Measurements from ENCODE around the gene TRMT2B. TPM values are rescaled to one million over a fixed set of nuclear protein-coding genes. Genes with fewer than 3 reads are reported as not detected.
"Not testable (repeated sequence)": the region's sequence is repeated elsewhere in the genome, so short reads cannot be mapped to it uniquely, and the experiment has no call there.

Gene TRMT2B
- total RNA-seq, 1 donor from 2014 or later, result 11.0 TPM

- Mint-ChIP-seq H3K4me1 (ENCODE audit: unreplicated experiment) (peaks cover 3% of the 10 kb centered on the region), H3K27ac (ENCODE audit: unreplicated experiment) (no peak overlapping the region), H3K36me3 (ENCODE audit: unreplicated experiment) (peaks cover 13% of the 10 kb centered on the region), H3K27me3 (ENCODE audit: unreplicated experiment) (no peaks in the 10 kb centered on the region), H3K9me3 (ENCODE audit: unreplicated experiment) (no peaks in the 10 kb centered on the region), H3K4me3 (ENCODE audit: unreplicated experiment) (no peak overlapping the region)
- no peak for DNase-seq (ENCODE audit: extremely low spot score, unreplicated experiment)
- TF ChIP-seq, protein P1, sequence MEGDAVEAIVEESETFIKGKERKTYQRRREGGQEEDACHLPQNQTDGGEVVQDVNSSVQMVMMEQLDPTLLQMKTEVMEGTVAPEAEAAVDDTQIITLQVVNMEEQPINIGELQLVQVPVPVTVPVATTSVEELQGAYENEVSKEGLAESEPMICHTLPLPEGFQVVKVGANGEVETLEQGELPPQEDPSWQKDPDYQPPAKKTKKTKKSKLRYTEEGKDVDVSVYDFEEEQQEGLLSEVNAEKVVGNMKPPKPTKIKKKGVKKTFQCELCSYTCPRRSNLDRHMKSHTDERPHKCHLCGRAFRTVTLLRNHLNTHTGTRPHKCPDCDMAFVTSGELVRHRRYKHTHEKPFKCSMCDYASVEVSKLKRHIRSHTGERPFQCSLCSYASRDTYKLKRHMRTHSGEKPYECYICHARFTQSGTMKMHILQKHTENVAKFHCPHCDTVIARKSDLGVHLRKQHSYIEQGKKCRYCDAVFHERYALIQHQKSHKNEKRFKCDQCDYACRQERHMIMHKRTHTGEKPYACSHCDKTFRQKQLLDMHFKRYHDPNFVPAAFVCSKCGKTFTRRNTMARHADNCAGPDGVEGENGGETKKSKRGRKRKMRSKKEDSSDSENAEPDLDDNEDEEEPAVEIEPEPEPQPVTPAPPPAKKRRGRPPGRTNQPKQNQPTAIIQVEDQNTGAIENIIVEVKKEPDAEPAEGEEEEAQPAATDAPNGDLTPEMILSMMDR (IDR thresholded peaks at IDR 0.05), result no peak
These were observed 22.2 kb downstream of the TRMT2B start for GRCh38 chrX:101029665-101030064.

- no peak for DNase-seq (ENCODE audit: extremely low spot score, unreplicated experiment)
- Mint-ChIP-seq H3K9me3 (ENCODE audit: unreplicated experiment) (no peaks in the 10 kb centered on the region), H3K27me3 (ENCODE audit: unreplicated experiment) (no peaks in the 10 kb centered on the region), H3K36me3 (ENCODE audit: unreplicated experiment) (peaks cover 13% of the 10 kb centered on the region), H3K4me3 (ENCODE audit: unreplicated experiment) (no peak overlapping the region), H3K4me1 (ENCODE audit: unreplicated experiment) (peaks cover 3% of the 10 kb centered on the region), H3K27ac (ENCODE audit: unreplicated experiment) (no peak overlapping the region)
- TF ChIP-seq, protein P1 (IDR thresholded peaks at IDR 0.05), result no peak
These were observed 23.3 kb downstream of the TRMT2B start for GRCh38 chrX:101028562-101028961.

DNA sequence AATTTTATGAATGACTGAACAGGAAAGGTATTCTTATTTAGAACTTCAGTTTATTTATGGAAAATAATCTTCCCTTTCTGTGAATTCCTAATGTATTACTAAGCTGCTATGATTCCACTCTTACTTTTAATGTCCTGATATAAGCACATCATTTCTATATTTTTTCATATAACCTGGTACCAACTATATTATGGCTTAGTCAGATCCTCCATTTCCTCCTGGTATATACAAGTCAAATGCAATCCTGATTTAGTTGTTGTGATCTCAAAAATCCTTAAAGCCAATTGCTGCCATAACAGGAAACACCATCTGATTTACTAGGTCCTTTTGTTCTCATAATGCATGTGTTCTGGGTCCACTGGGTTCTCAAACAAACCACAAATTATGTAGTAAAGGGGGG, 26.8 kb downstream of the TRMT2B start:
- Mint-ChIP-seq H3K27me3 (ENCODE audit: unreplicated experiment) (no peaks in the 10 kb centered on the region), H3K27ac (ENCODE audit: unreplicated experiment) (no peak overlapping the region), H3K36me3 (ENCODE audit: unreplicated experiment) (peaks cover 20% of the 10 kb centered on the region), H3K4me1 (ENCODE audit: unreplicated experiment) (peaks cover 3% of the 10 kb centered on the region), H3K4me3 (ENCODE audit: unreplicated experiment) (no peak overlapping the region), H3K9me3 (ENCODE audit: unreplicated experiment) (no peaks in the 10 kb centered on the region)
- TF ChIP-seq, protein P1 (IDR thresholded peaks at IDR 0.05), result no peak
- no peak for DNase-seq (ENCODE audit: extremely low spot score, unreplicated experiment)

GRCh38 chrX:101022020-101022419, 29.9 kb downstream of the TRMT2B start:
- no peak for DNase-seq (ENCODE audit: extremely low spot score, unreplicated experiment)
- peaks cover 3% of the 10 kb centered on the region for H3K4me1 Mint-ChIP-seq (ENCODE audit: unreplicated experiment)
- TF ChIP-seq, protein P1 (IDR thresholded peaks at IDR 0.05), result no peak
- no peak overlapping the region for H3K27ac Mint-ChIP-seq (ENCODE audit: unreplicated experiment)
- peaks cover 17% of the 10 kb centered on the region for H3K36me3 Mint-ChIP-seq (ENCODE audit: unreplicated experiment)
- no peaks in the 10 kb centered on the region for H3K27me3 Mint-ChIP-seq (ENCODE audit: unreplicated experiment)
- no peak overlapping the region for H3K4me3 Mint-ChIP-seq (ENCODE audit: unreplicated experiment)
- H3K9me3 Mint-ChIP-seq (ENCODE audit: unreplicated experiment), result peaks cover 3% of the 10 kb centered on the region

GRCh38 chrX:101012031-101012430, 39.9 kb downstream of the TRMT2B start:
- peaks cover 10% of the 10 kb centered on the region for H3K4me1 Mint-ChIP-seq (ENCODE audit: unreplicated experiment)
- not testable (repeated sequence) for H3K9me3 Mint-ChIP-seq (ENCODE audit: unreplicated experiment); H3K36me3 Mint-ChIP-seq (ENCODE audit: unreplicated experiment); H3K27ac Mint-ChIP-seq (ENCODE audit: unreplicated experiment); H3K27me3 Mint-ChIP-seq (ENCODE audit: unreplicated experiment); DNase-seq (ENCODE audit: extremely low spot score, unreplicated experiment); H3K4me3 Mint-ChIP-seq (ENCODE audit: unreplicated experiment)

DNA sequence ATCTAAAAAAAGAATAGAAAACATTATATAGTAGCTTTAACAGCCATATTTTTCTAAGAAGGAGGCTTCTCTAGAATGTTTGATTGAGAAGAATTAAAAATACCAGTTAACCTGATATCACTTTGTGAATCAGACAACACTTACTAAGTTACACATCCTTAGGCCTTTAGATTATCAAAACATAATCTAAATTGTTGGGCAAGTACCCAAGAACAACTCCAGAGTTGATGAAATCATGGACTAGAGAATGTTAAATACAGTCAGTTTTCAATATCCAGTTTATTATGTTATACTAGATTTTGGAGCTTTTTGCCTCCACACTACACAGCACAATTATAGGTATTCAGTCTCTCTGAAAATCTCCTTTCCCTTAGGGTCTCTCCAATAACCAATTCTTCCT, 42.8 kb downstream of the TRMT2B start:
- TF ChIP-seq, protein P1 (IDR thresholded peaks at IDR 0.05), result no peak
- Mint-ChIP-seq H3K4me3 (ENCODE audit: unreplicated experiment) (no peak overlapping the region), H3K9me3 (ENCODE audit: unreplicated experiment) (no peaks in the 10 kb centered on the region), H3K27me3 (ENCODE audit: unreplicated experiment) (no peaks in the 10 kb centered on the region), H3K27ac (ENCODE audit: unreplicated experiment) (no peak overlapping the region), H3K36me3 (ENCODE audit: unreplicated experiment) (peaks cover 6% of the 10 kb centered on the region), H3K4me1 (ENCODE audit: unreplicated experiment) (peaks cover 10% of the 10 kb centered on the region)
- DNase-seq (ENCODE audit: extremely low spot score, unreplicated experiment), result no peak

All from osteocyte (in vitro differentiated cells).